Measurements from ENCODE around the gene CYTH3. TPM values are rescaled to one million over a fixed set of nuclear protein-coding genes. Genes with fewer than 3 reads are reported as not detected.
"Not testable (repeated sequence)": the region's sequence is repeated elsewhere in the genome, so short reads cannot be mapped to it uniquely, and the experiment has no call there.

Gene CYTH3
- total and polyA plus RNA-seq, 9 of the 15 experiments (the other 6 are each of a cell fraction or from before 2014, with no cell fraction given) = 0.25 to 15.2 (median 11.4) TPM

GRCh38 chr7:6305330-6305729 lies 32.9 kb upstream of the CYTH3 start:
- no peak for FAIRE-seq
- 30% methylated on average over 2 of the region's 2 CpGs for WGBS (ENCODE audit: insufficient coverage, low coverage, missing lambda C conversion rate)

GRCh38 chr7:6301446-6301845 lies 29.0 kb upstream of the CYTH3 start:
- BruUV-seq (replicated peaks); in situ Hi-C loops (cut with MboI): not testable (repeated sequence)
- POLR2A ChIA-PET = interaction anchor here (0.9 kb wide), 1 partner anchor 20 kb away, joined by 5 read pairs; no protein-coding TSS in a partner anchor

More at GRCh38 chr7:6305330-6305729, 32.9 kb upstream of the CYTH3 start:
- no peaks in the 10 kb centered on the region for H3K27me3 ChIP-seq (ENCODE audit: control insufficient read depth in 2 of 2, insufficient read depth in 2 of 2, low read length in 2 of 2)
- no peaks in the 10 kb centered on the region for H3K9me1 ChIP-seq (ENCODE audit: control insufficient read depth, insufficient read depth, low read length)
- H3K4me1 ChIP-seq (replicated peaks in 1 of 2; ENCODE audit: control insufficient read depth in 2 of 2, insufficient read depth in 2 of 2, low read length in 2 of 2) = no peaks in the 10 kb centered on the region; a peak in 1 of 5 replicates
- no peaks in the 10 kb centered on the region for H3K36me3 ChIP-seq (ENCODE audit: control insufficient read depth, insufficient read depth, low read length)
- no peaks in the 10 kb centered on the region for H3K79me2 ChIP-seq (ENCODE audit: control insufficient read depth, insufficient read depth, low read length)
- H3K4me2 ChIP-seq (ENCODE audit: insufficient read depth, low read length) = no peak overlapping the region
- no peak for TF ChIP-seq SREBF2 (CRISPR knock-in tag; IDR thresholded peaks at IDR 0.05)
- TF ChIP-seq TAF7 (tag; IDR thresholded peaks at IDR 0.05) = no peak
- TF ChIP-seq ZNF3 (CRISPR knock-in tag; IDR thresholded peaks at IDR 0.05) = no peak
- no peak for TF ChIP-seq ZNF717 (CRISPR knock-in tag; IDR thresholded peaks at IDR 0.05)
- no peak for TF ChIP-seq NCOA1 (IDR thresholded peaks at IDR 0.05; ENCODE audit: low read depth)
- no peak for TF ChIP-seq ELF1 (tag; IDR thresholded peaks at IDR 0.05)
- no peak for TF ChIP-seq KLF6 (CRISPR knock-in tag; IDR thresholded peaks at IDR 0.05; ENCODE audit: borderline replicate concordance)
- no peak overlapping the region for H2AFZ ChIP-seq (ENCODE audit: low read depth, low read length)
- ChIA-PET POLR2A (interaction anchor here (0.5 to 1.7 kb wide), 4 partner anchors 10 to 275 kb away, joined by 3 to 4 read pairs (median 4); no protein-coding TSS in a partner anchor), CTCF (ENCODE audit: low intra/inter-chr PET ratio) (no interaction called here)
- in situ Hi-C loops (cut with MboI) (no loop called here), intact Hi-C loops (cut with micrococcal nuclease) (no loop called here)
- no peaks in the 10 kb centered on the region for H3K9me3 ChIP-seq (replicated peaks; ENCODE audit: control insufficient read depth, insufficient read depth, low read depth, low read length)
- BruUV-seq (replicated peaks) = no TSS peak
- no peak overlapping the region for H3K4me3 ChIP-seq
- no peak overlapping the region for H3K27ac ChIP-seq (ENCODE audit: extremely low read depth, low read depth, low read length)
- DNase-seq (ENCODE audit: extremely low read depth in 1 of 4, low spot score in 3 of 4) = no peak
- H4K20me1 ChIP-seq (replicated peaks; ENCODE audit: control insufficient read depth, insufficient read depth, low read length) = no peaks in the 10 kb centered on the region
- no peak for ATAC-seq
- no peak overlapping the region for H3K9ac ChIP-seq (ENCODE audit: insufficient read depth in 1 of 2, low read depth in 2 of 2, low read length in 2 of 2)

More at GRCh38 chr7:6301446-6301845, 29.0 kb upstream of the CYTH3 start:
- H3K27me3 ChIP-seq (ENCODE audit: control insufficient read depth in 2 of 2, insufficient read depth in 2 of 2, low read length in 2 of 2); H3K4me3 ChIP-seq; ATAC-seq; H4K20me1 ChIP-seq (replicated peaks; ENCODE audit: control insufficient read depth, insufficient read depth, low read length); H3K9ac ChIP-seq (ENCODE audit: insufficient read depth in 1 of 2, low read depth in 2 of 2, low read length in 2 of 2); CTCF ChIA-PET (ENCODE audit: low intra/inter-chr PET ratio); H3K9me1 ChIP-seq (ENCODE audit: control insufficient read depth, insufficient read depth, low read length); H3K9me3 ChIP-seq (replicated peaks; ENCODE audit: control insufficient read depth, insufficient read depth, low read depth, low read length); H3K36me3 ChIP-seq (ENCODE audit: control insufficient read depth, insufficient read depth, low read length); H3K27ac ChIP-seq (ENCODE audit: extremely low read depth, low read depth, low read length); FAIRE-seq; intact Hi-C loops (cut with micrococcal nuclease); H2AFZ ChIP-seq (ENCODE audit: low read depth, low read length); DNase-seq (ENCODE audit: extremely low read depth in 1 of 4, low spot score in 3 of 4); H3K4me1 ChIP-seq (replicated peaks in 1 of 2; ENCODE audit: control insufficient read depth in 2 of 2, insufficient read depth in 2 of 2, low read length in 2 of 2); H3K79me2 ChIP-seq (ENCODE audit: control insufficient read depth, insufficient read depth, low read length); H3K4me2 ChIP-seq (ENCODE audit: insufficient read depth, low read length): not testable (repeated sequence)
- 45% methylated on average over 4 of the region's 4 CpGs for WGBS (ENCODE audit: insufficient coverage, low coverage, missing lambda C conversion rate)

All from K562 (cell line).